ENCODE data around the gene CACNA1G.

CACNA1G gene

GRCh38 chr17:50560185-50560824 lies at the start of gene CACNA1G:
Gene CACNA1G (plus strand): TSS chr17:50560715. CDS start chr17:50561460, 745 bp downstream.
- no peak for TF ChIP-seq CTCF (IDR thresholded peaks at IDR 0.05; ENCODE audit: poor library complexity, severe bottlenecking)
- Histone ChIP-seq H3K4me3 (ENCODE audit: severe bottlenecking) (peak within 1 kb of the TSS; percentile 35), H3K36me3 (ENCODE audit: low read depth) (no peaks in the 10 kb centered on the region), H3K27ac (ENCODE audit: poor library complexity, severe bottlenecking) (no peak within 1 kb of the TSS), H3K9me3 (ENCODE audit: severe bottlenecking) (no peaks in the 10 kb centered on the region), H3K4me1 (ENCODE audit: insufficient read depth, poor library complexity, severe bottlenecking) (no peaks in the 10 kb centered on the region), H3K27me3 (ENCODE audit: insufficient read depth, poor library complexity, severe bottlenecking) (peaks cover 36% of the 10 kb centered on the region)
- ATAC-seq (ENCODE audit: low read depth) (peak; percentile 86), DNase-seq (ENCODE audit: low spot score) (peak; percentile 92)

DNA sequence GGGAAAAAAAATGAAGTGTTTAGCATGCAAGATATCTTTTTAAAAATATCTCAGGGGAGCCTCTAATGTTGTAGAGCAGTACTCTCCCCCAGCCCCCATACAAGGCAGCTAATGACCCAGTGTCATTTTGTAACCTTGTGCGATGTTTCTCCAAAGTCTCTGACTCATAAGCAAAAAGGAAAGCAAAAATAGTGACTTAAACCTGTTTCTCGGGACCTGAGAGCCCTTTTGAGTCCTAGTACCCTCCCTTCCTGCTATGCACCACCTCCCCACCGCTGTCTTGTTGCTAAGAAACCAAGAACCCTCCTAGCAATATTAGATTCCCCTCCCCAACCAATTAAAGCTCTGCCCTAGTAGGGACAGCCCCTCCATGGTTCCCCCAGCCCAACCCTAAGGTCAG lies 49.5 kb upstream of the CACNA1G start:
- H3K4me1 ChIP-seq (ENCODE audit: insufficient read depth, poor library complexity, severe bottlenecking) = peaks cover 16% of the 10 kb centered on the region
- DNase-seq (ENCODE audit: low spot score) (no peak), ATAC-seq (ENCODE audit: low read depth) (no peak; the same call in 2 of the 3 replicates)
- no peak overlapping the region for H3K27ac ChIP-seq (ENCODE audit: poor library complexity, severe bottlenecking)
- H3K36me3 ChIP-seq (ENCODE audit: low read depth) = no peaks in the 10 kb centered on the region
- H3K9me3 ChIP-seq (ENCODE audit: severe bottlenecking) = no peaks in the 10 kb centered on the region
- H3K27me3 ChIP-seq (ENCODE audit: insufficient read depth, poor library complexity, severe bottlenecking) = no peaks in the 10 kb centered on the region
- no peak overlapping the region for H3K4me3 ChIP-seq (ENCODE audit: severe bottlenecking)
- TF ChIP-seq CTCF (IDR thresholded peaks at IDR 0.05; ENCODE audit: poor library complexity, severe bottlenecking) = no peak

- Histone ChIP-seq H3K4me3 (ENCODE audit: severe bottlenecking) (no peak overlapping the region), H3K9me3 (ENCODE audit: severe bottlenecking) (no peaks in the 10 kb centered on the region), H3K36me3 (ENCODE audit: low read depth) (no peaks in the 10 kb centered on the region), H3K4me1 (ENCODE audit: insufficient read depth, poor library complexity, severe bottlenecking) (peaks cover 34% of the 10 kb centered on the region), H3K27me3 (ENCODE audit: insufficient read depth, poor library complexity, severe bottlenecking) (no peaks in the 10 kb centered on the region), H3K27ac (ENCODE audit: poor library complexity, severe bottlenecking) (no peak overlapping the region)
- TF ChIP-seq CTCF (IDR thresholded peaks at IDR 0.05; ENCODE audit: poor library complexity, severe bottlenecking) = no peak
- no peak for DNase-seq (ENCODE audit: low spot score)
- ATAC-seq (ENCODE audit: low read depth) = no peak
Observed at GRCh38 chr17:50513495-50513894, 47.0 kb upstream of the CACNA1G start.

DNA sequence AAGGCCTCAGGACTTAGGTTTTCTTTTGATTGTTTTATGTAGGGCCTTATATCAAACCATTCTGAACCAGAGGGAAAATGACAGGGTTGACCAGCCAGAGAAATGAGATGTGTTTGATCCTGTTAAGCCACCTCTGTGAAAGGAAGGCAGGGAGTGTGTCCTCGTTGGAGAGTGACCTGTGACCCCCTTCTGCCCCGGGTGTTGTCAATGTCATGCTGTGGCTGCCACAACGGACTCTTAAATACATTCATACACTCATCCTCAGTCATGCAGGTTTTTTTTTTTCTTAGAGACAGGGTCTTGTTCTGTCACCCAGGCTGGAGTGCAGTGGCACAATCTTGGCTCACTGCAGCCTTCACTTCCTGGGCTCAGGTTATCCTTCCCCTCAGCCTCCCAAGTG lies 46.1 kb upstream of the CACNA1G start:
- H3K9me3 ChIP-seq (ENCODE audit: severe bottlenecking) = no peaks in the 10 kb centered on the region
- ATAC-seq (ENCODE audit: low read depth) = no peak

More for the DNA sequence above, 46.1 kb upstream of the CACNA1G start:
- Histone ChIP-seq H3K4me1 (ENCODE audit: insufficient read depth, poor library complexity, severe bottlenecking) (peaks cover 37% of the 10 kb centered on the region), H3K4me3 (ENCODE audit: severe bottlenecking) (no peak overlapping the region), H3K27ac (ENCODE audit: poor library complexity, severe bottlenecking) (no peak overlapping the region), H3K36me3 (ENCODE audit: low read depth) (no peaks in the 10 kb centered on the region), H3K27me3 (ENCODE audit: insufficient read depth, poor library complexity, severe bottlenecking) (no peaks in the 10 kb centered on the region)
- TF ChIP-seq CTCF (IDR thresholded peaks at IDR 0.05; ENCODE audit: poor library complexity, severe bottlenecking) = no peak
- DNase-seq (ENCODE audit: low spot score) = no peak

Measured in RWPE2 (cell line).